ENCODE results near the gene NEK8.
"Not testable (repeated sequence)": the region's sequence is repeated elsewhere in the genome, so short reads cannot be mapped to it uniquely, and the experiment has no call there.

NEK8 gene

DNA sequence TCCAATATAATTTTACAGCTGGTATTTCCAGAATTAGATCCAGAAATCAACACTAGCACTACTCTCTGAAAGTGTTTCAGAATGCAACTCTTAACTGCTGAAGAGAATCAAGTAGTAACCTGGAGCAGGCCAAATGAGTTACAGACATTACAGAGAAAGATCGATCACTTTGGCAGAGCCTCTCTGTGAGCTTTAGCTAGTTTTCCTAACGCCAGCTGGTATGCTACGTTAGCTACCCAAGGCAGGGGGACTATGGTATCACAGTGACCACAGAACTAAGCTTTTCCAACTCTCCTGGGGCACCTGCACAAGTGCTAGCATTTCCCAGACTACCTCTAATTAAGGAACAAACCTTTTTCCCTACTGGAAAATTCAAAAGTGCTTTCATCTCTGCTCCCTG lies 45.6 kb downstream of the NEK8 start:
- DNase-seq, result no peak

DNA sequence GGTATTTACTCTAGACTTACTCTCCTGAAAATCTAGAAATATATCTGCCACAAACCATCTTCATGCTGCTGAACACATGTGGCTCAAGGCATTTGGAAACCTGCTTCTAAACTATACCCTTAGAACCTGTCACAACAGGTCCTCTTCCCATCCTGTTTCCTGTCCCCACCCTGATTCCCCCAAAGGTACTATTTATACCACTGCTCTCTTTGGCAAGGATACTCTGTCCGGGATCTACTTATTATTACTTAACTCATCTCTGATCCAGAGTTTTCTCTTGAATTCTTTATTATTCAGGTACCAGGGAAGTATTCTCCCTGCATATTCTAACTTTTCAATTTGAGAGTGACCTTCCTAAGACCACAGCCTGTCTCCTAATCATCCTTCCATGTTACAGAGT lies 48.6 kb downstream of the NEK8 start:
- no peak for DNase-seq

- DNase-seq, result not testable (repeated sequence)
Measured at GRCh38 chr17:28779601-28780000, 51.0 kb downstream of the NEK8 start.

DNA sequence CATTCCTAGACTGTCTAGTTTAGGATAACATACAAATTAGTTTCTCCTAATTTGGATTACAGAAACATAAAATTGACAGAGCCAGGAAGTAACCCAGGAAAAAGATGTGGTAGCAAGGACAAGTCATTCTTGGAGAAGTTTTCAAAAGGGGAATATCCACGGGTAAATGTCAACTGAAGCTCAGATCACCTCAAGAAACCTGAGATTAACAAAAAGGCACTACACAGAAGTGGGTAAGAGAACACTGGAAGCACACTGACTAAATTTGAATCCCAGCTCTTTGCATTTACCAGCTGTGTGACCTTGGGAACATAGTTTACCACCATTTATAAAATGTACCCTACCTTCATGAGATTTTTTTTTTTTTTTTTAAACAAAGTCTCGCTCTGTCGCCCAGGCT lies 54.6 kb downstream of the NEK8 start:
- DNase-seq, result no peak

GRCh38 chr17:28788100-28788499 lies 59.5 kb downstream of the NEK8 start:
- DNase-seq, result no peak

Measured in effector CD8-positive, alpha-beta T cell (primary cell).